NCI-H146 treated with DMSO at 0.1 percent for 48 hours (cell line): Measurements from ENCODE around the gene DNAH17.
A peak's percentile ranks its signal among the peaks of the same experiment; 100 is the strongest.

ENCODE experiments used
- DNase-seq: peaks from one replicate; lab custom pipeline; 2025; ENCODE audit not compliant: unreplicated experiment; lab: John Stamatoyannopoulos, UW

Gene DNAH17

DNA sequence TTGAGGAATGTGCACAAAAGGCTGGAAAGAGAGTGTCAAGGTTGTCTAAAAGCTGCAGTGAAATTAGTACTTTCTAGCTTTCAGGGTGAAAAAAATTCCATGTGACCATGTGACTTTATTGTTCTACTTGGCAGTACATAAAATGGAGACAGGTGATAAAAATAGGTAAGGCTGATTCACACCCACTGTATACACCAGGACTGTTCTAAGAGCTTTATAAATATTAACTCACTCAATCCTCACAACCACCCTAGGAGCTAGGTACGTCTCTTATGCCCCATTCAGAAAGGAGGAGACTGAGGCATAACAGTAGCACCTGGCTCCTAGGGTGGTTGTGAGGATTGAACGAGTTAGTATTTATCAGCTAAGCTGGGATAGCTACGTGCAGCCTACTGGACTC lies 28.2 kb upstream of the DNAH17 start:
- no peak for DNase-seq

DNA sequence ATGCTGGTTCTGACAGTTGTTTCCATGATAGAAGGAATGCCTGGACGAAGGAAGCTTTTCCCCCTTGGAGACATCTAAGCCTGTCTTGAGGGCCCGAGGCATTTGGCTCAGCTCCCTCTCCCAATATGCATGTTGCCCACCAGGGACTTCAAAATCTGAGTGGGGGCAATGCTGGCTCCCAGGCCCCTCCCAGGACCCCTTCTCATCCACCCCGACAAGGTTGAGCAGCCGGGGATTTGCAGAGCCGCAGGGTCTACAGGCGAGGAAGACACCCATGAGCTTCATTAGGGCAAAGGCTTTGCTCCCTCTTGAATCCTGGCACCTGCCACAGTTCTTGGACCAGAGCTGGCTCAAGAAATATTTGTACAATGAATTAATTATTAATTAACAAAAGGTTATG lies 25.1 kb upstream of the DNAH17 start:
- no peak for DNase-seq

DNA sequence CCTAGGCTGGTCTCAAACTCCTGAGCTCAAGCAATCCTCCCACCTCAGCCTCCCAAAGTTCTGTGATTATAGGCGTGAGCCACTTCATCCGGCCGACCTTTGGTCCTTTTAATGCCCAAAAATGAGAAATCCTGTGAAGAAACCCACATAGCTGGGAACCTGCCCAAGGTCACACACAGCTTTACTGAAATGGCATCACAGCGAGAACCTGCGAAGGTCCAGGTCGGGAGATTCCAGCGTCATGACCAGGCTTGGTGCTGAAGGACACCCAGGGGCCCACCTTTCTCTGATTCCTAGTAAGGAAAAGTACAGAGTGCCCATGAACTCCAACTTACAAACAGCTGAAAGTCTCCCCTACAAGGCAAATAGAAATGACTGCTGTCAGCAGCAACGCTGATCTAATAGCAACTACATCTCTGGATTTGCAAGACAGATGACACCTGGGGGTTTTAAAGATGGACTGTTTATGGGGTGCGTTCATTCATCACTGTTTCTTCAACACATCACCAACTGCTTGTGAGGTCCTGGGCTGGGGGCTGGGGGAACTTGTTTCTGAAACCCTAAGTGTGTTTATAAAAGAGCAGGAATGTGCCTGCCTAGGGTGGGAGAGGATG lies 24.5 kb upstream of the DNAH17 start:
- DNase-seq: no peak

DNA sequence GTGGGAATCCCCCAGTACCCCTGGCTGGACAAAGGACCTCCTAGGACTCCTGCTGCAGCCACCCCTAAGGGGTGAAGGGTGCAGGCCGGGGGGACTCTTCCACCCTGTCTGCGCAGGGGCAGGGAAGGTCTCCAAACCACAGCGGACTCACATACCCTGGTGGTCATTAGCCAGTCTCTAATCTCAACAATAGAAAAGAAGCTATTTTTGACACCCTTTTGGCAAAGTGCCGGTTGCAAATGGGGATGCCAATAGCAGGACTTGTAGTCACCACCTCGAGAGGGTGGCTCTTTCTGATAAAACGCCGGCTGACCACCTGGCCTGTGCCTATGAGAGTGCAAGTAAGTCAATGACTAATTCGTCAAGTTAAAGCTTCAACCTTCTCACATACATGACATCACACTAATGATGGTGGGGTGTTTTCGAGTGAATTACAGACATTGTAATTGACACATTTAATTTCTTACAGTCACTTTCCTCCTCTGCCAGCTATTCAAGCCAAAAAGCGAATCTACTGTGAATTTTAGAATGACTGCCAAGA lies 23.1 kb upstream of the DNAH17 start:
- DNase-seq: no peak

DNA sequence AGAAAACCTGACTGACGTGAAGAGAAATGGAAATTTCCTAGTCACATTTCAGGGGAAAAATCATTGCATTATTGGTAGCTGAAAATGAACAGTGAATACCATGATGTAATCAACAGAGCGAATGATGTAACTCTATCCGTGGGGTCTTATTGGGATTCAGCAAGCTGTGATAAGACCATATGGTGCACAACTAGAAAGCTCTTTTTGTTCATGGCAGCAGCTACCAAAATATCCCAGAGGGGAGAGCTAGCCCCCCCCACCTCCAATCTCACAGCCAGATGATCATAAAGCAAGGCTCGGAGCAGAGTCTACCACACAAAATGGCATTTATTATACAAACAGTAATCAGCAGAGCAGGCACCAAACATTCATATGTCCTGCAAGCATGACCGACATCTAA lies 22.2 kb upstream of the DNAH17 start:
- DNase-seq: no peak

DNA sequence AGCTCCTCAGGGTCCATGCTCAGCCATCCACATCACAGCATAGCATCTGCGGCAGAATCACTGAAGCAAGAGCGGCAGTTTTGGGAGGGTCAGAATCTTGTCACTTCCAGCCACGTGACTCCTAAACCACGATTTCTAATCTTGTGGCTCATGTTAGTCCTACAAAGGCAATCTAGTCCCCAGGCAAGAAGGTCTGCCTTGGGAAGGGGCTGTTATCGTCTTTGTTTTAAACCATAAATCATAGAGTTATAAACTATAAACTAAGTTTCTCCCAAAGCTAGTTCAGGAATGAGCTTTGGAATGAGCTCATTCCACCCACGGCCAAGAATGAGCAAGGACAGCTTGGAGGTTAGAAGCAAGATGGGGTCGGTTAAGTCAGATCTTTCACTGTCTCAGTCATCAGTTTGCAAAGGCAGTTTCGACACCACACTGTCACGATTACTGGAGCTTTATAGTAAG lies 20.8 kb upstream of the DNAH17 start:
- DNase-seq: no peak

DNA sequence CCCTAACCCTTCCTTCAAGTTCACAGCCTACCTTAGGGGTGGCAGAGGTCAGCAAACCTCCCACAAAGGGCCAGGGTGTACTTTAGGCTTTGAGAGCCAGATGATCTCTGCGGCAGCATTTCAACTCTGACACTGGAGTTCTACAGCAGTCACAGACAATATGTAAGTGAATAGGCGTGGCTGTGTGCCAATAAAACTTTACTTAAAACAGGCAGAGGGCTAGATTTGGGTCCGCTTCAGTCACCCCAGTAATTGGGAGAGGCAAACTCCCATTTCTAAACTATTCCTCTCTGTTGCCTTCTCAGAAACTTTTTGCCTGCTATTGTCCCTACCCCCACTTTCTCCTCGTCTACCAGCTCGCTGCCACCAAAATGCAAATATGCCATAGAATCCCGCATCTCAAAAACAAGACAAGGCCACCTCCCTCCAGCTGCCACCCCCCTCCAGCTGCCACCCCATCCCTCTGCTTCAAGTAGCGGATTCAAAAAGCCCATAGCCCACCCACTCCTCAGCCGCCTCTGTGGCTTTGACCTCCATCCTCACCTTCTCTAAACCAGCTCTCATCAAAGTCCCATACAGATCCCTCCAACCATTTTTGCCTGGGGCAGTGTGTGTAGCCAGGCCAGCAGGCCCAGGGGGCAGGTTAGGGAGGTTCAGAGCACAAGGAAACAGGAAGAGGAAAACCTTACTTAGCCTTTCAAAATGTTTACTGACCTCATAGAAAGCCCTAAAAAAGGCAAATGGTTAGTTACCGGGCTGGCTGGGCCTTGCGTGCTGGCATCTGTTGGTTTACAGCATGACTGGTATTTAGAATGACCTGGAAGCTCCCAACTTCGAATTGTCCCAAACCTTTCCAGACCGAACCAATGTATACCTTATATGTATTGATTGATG lies 19.9 kb upstream of the DNAH17 start:
- no peak for DNase-seq

DNA sequence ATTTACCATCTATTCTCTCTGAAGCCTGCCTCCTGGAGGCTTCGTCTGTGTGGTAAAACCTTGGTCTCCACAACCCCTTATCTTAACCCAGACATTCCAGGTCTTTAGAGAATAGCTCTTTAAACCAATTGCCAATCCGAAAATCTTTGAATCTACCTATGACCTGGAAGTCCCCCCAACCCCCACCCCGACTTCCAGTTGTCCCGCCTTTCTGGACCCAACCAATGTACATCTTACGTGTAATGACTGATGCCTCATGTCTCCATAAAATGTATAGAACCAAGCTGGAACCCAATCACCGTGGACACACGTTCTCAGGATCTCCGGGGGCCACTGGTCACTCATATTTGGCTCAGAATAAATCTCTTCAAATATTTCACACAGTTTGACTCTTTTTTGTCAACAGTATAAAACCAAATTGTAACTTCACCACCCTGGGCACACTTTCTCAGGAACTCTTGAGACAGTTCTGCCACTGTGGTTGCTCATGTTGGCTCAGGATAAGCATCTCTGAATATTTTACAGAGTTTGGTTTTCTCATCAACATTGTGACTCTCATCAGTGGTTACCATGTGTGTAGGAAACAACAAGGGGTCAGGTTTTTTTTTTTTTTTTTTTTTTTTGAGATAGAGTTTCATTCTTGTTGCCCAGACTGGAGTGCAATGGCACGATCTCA lies 18.1 kb upstream of the DNAH17 start:
- DNase-seq: no peak

- no peak for DNase-seq
Measured at GRCh38 chr17:78592991-78593329, 15.8 kb upstream of the DNAH17 start.

- DNase-seq: no peak
Measured at GRCh38 chr17:78591263-78591671, 14.1 kb upstream of the DNAH17 start.

DNA sequence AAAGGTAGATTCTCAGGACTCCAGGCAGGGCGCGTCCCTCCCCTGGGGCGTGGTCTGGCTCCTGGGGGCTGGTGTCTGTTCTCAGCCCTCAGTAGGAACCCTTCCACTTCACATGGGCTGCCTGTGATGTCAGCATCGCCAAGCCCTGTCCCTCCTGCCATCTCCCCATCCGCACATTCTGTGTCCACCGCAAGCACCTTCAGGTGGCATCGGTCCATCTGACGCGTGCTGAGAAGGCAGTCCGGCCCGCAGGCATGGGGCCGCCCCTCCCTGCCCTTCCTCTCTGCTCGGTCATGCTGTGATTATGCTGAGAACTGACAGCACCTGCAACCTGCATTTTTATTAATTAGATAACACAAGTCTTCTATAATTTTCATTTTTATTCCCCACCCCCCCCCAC lies 12.7 kb upstream of the DNAH17 start:
- DNase-seq: no peak

DNA sequence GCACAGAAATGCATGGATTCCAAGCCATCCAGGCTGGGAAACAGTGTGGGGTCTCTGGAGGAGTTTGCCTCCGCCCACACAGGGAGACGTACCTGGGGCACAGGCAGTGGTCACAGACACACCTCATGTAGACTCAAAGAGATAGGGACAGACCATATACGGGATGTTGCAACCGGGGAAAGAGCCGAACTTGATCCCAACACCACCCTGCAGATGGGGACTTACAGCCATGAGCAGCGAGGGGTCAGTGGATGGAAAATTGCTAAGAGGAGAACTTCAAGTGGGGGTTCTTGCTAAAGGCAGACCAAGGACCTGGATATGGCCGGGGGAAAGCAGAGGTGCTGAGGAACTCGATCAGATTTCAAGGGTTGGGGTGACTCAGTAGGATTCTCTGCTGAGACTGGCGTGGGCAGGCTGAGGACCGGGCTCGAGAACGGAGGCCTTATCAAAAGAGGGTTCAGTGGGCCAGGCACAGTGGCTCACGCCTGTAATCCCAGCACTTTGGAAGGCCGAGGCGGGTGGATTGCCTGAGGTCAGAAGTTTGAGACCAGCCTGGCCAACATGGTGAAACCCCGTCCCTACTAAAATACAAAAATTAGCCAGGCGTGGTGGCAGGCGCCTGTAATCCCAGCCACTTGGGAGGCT lies 12.0 kb upstream of the DNAH17 start:
- DNase-seq: no peak

GRCh38 chr17:78588258-78589030 lies 11.2 kb upstream of the DNAH17 start:
- peak; percentile 39 for DNase-seq

DNA sequence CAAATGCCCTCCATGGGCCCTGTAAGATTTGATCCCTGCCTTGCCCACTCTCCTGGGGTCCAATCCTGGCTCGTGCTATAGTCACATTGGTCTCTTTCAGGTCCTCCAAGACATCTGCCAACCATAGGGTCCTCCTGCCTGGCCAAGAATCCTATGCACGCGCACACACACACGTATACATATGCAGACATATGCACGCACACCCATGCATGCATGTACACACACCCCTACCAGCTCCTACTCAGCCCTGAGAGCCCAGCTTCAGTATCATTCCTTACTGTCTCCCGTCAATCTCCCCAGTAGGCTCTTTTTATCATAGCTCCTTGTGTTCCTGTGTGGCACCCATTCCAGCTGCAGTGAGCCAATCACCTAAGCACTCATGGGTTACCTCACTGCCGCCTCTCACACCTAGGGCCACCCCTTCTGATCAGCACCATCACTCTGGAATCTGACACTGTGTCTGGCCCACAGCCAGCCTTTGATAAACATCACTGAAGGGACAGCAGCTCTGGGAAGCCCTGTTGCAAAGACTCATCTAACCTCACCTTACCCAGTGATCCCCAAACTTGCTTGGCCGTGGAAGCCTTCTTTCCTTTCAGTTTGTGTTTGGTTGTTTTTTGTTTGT lies 7.9 kb upstream of the DNAH17 start:
- DNase-seq: no peak

DNA sequence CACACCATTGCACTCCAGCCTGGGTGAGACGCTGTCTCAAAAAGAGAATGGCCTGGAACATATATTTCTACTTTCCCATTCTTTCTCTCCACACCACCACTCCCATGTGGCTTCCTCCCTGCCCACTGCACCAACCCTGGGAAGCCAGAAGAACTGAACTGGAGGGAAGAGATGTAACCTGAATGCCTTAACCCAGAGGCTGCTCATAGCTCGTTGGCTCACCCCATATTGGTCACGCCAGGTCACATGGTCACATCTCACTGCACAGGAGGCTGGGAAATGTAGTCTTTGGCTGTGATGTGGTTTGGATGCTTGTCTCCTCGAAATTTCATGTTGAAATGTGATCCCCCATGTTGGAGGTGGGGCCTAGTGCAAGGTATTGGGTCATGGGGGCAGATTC lies 5.9 kb upstream of the DNAH17 start:
- DNase-seq: no peak

DNA sequence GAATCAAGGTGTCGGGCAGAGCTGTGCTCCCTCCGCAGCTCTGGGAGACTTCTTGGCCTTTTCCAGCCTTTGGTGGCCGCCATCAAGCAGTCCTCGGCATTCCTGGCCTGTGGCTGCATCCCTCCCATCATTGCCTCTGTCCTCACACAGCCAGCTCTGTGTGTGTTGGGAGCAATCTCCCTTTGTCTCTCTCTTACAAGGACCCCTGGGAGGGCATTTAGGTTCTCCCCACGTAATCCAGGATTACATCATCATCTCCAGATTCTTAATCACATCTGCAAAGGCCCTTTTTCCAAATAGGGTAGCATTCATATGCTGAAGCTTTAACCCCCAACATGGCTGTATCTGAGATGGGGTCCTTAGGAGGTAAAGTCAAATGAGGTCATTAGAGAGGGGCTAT lies 4.1 kb upstream of the DNAH17 start:
- DNase-seq: no peak

DNA sequence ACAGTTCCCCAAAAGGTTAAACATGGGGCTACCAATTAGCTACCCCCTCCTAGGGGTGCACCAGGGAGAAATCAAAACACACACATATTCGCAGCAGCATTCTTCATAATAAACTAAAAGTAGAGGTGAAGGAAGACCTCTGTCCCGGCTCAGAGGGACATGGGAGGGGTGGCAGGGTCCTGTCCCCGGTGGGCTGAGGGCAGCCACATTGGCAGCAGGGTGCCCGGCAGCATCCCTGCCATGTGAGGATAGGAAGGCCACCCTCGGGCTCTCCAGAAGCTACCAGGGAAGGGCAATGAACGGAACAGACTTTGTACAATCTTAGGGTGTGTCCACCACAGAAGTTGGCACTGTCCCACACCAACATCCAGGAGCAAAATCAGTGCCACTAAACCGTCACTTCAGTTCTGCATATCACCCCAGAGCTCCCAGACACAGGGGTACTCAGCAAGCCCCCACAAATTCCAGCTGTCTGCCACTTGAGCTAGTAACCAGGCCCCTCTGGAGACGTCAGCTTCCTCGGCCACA lies 3.1 kb upstream of the DNAH17 start:
- DNase-seq: no peak

DNA sequence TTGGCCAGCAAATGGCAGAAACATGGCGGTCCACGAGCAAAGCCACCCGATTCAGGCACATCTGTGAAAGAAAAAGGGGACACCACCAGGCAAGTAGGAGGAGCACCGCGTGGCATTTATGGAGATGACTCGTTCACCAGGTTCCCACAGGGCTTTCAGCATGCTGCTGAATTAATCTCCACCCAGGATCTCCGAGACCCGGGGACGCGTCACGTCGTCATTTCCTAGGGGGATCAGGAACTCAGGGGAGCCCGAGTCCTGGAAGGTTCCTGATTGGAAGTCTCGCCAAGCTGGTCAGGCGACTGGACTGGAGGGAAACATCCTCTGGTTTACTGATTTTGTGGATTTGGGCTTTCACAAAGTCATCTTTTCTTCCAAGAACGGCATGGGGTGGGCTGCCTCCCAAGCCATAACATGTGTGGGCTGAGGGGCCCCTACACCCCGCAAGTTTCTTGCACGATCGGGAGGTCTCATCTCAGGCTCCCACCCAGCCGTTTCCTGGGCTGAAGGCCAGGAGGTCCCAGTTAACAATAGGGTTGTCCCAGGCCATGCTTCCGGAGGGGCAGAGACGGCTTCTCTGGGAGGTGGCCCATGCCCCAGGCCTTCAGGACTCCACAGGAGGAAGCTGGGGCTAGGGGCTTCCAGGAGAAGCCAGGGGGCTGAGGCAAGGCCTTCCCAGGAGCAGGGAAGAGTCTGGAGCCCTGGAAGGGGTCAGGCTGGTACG lies 645 bp downstream of the DNAH17 start:
- DNase-seq: no peak

GRCh38 chr17:78575899-78576298 lies 1.3 kb downstream of the DNAH17 start:
- DNase-seq: no peak
